HG03045 (cell line): ENCODE data around the gene TLR9.
"Not testable (repeated sequence)": the region's sequence is repeated elsewhere in the genome, so short reads cannot be mapped to it uniquely, and the experiment has no call there.

Experiments used
- ATAC-seq: cut with Tn5 transposase; IDR thresholded peaks from one replicate; pipeline ENCODE4 v1.9.1; 2021; ENCODE audit warnings: mild to moderate bottlenecking, moderate library complexity; ENCODE audit not compliant: unreplicated experiment

Gene TLR9, protein sequence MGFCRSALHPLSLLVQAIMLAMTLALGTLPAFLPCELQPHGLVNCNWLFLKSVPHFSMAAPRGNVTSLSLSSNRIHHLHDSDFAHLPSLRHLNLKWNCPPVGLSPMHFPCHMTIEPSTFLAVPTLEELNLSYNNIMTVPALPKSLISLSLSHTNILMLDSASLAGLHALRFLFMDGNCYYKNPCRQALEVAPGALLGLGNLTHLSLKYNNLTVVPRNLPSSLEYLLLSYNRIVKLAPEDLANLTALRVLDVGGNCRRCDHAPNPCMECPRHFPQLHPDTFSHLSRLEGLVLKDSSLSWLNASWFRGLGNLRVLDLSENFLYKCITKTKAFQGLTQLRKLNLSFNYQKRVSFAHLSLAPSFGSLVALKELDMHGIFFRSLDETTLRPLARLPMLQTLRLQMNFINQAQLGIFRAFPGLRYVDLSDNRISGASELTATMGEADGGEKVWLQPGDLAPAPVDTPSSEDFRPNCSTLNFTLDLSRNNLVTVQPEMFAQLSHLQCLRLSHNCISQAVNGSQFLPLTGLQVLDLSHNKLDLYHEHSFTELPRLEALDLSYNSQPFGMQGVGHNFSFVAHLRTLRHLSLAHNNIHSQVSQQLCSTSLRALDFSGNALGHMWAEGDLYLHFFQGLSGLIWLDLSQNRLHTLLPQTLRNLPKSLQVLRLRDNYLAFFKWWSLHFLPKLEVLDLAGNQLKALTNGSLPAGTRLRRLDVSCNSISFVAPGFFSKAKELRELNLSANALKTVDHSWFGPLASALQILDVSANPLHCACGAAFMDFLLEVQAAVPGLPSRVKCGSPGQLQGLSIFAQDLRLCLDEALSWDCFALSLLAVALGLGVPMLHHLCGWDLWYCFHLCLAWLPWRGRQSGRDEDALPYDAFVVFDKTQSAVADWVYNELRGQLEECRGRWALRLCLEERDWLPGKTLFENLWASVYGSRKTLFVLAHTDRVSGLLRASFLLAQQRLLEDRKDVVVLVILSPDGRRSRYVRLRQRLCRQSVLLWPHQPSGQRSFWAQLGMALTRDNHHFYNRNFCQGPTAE

DNA sequence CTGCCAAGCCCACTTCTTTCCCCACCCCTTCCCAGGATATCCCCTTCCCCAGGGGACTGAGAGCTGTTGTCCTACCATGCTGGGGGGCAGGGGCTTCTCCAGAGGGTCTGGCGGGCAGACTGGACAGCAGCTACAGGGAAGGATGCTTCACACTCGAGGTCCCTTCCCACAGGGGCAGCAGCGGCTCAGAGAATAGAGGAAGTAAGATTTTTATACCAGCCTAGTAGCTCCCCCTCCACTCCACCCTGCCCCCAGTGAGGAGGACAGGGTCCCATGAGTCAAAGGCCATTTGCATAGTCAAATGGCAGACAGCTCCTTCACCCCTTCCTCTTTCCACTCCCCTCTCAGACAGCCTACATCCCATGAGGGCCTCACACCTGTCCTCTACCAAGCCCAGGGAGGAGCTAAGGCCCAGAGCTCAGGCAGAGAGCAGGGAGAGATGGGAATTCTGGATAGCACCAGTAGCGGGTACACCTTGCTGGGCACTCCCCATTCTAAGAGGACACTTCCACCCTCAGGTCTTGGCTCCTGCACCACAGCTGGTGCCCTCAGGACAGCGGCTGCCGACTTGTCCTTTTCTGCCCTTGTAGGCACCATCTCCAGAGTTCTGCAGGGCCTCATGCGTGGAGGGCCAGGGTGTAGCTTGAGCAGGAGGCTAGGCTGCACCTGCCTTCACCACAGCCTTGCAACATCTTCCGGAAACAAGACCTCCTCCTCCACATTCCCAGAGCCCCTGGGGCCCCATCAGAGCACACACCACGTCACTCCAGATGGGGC lies at the start of gene TLR9:
Gene TLR9 (minus strand): TSS at position 194 of the 777 bp plus-strand sequence. CDS start 116 bp downstream, at position 78.
- peak; percentile 78 for ATAC-seq

DNA sequence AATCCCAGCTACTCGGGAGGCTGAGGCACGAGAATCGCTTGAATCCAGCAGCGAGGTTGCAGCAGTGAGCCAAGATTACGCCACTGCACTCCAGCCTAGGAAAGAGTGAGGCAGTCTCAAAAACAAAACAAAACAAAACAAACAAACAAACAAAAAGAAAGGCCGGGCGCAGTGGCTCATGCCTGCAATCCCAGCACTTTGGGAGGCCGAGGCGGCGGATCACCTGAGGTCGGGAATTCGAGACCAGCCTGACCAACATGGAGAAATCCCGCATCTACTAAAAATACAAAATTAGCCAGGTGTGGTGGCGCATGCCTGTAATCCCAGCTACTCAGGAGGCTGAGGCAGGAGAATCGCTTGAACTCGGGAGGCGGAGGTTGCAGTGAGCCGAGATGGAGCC lies 49.3 kb upstream of the TLR9 start:
- not testable (repeated sequence) for ATAC-seq

DNA sequence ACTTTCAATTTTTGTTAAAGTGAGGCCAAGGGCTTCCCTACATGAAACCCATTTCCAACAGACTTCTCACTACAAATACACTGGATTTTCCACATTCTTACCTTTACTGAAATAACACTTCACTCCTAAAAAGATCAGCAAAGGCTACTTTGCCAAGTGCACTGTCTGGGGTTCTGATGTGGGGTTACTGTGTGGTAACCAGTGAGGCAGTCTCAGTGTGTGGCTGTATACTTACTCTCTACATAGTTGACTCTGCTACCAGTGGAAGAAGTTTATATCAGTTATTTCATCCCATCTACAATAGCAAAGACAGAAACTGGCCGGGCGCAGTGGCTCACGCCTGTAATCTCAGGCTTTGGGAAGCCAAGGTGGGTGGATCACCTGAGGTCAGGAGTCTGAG lies 47.4 kb upstream of the TLR9 start:
- no peak for ATAC-seq

DNA sequence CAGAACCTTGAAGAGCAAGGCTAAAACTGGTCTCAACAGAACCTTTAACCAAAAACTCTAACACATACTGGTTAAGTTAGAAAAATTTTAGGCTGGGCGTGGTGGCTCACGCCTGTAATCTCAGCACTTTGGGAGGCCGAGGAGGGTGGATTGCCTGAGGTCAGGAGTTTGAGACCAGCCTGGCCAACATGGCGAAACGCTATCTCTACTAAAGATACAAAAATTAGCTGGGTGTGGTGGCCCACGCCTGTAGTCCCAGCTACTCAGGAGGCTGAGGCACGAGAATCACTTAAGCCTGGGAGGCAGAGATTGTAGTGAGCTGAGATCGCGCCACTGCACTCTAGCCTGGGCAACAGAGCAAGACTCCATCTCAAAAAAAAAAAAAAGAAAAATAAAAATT lies 46.7 kb upstream of the TLR9 start:
- not testable (repeated sequence) for ATAC-seq

DNA sequence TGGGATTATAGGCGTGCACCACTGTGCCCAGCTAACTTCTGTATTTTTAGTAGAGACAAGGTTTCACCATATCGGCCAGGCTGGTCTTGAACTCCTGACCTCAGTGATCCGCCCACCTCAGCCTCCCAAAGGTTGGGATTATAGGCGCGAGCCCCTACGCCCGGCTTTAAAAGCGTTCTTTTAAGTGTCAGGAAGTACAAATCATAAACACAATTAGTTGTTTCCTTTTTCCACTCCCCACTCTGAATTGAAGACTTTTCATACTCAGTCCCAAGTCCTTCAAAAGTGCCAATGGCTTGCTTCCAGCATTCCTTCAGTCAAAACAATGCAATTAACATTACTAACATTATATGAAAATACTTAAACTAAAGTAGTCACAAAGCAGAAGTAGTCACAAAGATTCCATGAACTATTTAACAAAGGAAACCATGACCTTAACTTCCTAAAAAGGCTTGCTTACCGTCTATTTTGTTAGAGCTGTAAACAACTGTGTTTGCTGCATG lies 44.9 kb upstream of the TLR9 start:
- ATAC-seq, result no peak

DNA sequence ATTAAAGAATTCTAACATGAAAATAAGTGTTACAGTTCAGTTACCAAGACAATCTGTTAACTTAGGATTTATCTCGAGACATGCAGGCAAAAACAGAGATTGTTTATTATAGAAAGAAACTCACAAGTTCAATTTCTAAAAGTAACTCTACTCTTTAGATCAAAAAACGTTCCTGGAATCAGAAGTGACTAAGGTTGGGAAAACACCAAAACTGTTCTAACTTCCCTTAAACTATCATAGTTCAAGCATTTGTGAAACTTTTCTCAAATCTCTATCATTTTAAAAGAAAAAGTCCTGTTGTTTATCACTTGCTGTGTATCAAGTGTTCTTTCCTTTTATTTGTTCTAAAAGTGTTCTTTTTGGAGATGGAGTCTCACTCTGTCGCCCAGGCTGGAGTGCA lies 44.3 kb upstream of the TLR9 start:
- ATAC-seq, result no peak

DNA sequence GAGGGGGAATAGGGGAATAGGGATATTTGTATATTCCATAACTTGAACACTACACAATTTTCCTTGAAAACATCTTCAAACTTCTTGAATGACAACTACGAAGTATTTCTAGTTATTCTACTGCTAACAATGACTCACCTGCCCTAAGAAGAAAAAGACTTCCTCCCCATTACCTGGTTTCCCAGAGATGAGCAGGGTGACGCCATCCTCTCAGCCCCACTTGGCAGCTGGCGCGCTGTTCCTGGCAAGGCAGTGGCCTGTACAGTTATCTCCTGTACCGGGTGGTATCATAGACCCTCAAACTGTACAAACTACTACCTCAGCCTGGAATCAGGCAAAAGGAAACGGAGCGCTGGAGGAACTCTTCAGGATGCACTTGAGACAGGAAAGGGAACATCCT lies 42.6 kb upstream of the TLR9 start:
- ATAC-seq, result no peak

DNA sequence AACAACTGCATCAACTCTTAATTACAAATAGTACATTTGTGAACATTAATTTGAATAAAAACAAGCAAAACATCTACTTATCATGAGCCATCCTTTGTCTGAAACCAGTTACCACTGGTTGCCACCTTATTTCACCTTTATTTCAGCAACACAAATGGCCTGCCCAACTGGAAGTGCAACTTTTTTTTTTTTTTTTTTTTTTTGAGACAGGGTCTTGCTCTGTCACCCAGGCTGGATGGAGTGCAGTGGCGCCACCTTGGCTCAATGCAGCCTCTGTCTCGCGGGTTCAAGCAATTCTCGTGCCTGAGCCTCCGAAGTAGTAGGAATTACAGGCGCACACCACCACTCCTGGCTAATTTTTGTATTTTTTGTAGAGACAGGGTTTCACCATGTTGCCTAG lies 39.9 kb upstream of the TLR9 start:
- no peak for ATAC-seq

DNA sequence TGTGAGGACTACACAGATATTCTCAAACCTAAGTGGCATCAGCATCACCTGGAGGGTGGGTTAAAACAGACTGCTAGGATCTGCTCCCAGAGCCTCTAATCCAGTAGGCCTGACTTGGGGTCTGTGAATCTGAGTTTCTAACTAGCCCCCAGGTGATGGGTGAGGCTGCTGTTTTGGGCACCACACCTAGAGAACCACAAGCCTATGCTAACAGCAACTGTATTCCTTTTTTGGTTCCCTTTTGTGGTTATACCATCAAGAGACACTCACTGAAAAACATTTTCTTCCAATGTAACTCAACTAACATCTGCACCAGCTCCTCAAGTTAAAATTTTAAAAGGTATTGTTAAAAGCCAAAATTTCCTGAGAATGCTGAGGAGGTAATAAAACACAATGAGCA lies 37.0 kb upstream of the TLR9 start:
- no peak for ATAC-seq

DNA sequence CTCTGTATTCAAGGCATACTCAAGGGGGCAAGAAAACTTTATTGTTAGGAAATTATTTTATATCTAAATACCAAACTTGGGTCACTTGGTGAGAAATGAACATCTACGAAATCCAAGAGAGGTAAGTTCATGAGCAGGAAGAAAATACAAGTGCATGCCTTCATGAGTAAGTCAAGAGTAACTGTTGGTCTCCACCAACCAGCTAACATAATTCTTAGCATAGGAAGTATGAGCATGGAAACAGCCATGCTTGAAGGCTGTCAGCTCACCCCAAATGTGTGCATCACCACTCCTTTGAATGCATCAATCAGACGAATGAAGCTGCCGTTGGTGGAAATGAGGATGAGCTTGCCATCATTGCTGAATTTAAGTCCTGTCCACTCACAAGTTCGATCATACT lies 34.0 kb upstream of the TLR9 start:
- ATAC-seq, result no peak

DNA sequence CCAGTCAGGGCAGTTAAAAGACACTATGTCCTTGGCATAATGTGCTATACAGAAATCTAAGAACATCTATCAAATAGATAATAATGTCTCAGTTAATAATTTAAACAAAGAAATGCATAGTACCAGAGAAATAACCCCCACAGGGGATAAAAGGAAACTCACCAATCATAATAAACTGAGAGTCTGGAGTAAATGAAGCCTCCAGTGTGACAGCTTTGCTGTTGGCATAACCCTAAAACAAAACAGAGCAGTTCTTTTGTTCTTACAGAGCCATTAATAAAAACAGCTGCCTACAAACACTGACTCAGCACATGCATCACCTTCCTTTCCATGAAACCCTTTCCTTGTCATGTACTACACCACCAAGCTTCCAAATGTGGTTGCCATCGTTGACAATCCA lies 33.6 kb upstream of the TLR9 start:
- ATAC-seq, result no peak

DNA sequence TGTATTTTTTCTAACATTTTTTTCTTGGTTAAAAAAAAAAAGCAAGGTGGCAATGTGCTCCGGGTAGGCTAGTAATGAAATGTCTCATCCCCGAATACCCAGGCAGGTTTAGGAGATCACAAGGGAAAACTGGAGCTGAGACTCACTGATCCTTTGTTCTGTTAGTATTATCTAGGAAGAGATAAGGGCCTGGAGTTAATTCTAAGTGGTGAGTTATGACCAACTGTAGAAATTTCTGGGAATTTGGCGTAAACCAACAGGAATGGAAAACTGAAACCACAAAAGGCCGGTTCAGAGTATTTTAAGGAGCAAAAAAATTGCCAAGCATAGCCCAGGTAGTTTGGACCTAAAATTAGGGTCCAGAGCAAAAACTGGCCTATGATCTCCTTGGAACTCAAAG lies 32.5 kb upstream of the TLR9 start:
- no peak for ATAC-seq

DNA sequence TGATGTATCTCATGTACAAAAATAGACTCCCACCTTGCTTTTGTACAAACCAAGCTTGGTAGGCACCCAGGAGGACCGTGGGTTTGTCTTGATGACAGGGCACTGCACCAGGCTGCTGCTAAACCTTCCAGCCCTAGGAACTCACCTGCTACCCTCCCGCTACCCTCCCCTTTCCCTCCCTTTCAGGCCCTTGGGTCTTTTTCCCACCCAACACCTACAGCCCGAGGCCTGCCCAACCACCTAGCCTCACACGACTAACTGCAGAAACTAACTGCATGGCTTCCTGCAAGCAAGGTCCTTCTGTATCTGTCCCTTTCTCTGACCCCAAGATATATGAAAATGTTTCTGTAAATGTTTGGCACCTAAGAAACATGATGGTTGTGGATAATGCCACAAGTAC lies 31.2 kb upstream of the TLR9 start:
- ATAC-seq, result no peak

DNA sequence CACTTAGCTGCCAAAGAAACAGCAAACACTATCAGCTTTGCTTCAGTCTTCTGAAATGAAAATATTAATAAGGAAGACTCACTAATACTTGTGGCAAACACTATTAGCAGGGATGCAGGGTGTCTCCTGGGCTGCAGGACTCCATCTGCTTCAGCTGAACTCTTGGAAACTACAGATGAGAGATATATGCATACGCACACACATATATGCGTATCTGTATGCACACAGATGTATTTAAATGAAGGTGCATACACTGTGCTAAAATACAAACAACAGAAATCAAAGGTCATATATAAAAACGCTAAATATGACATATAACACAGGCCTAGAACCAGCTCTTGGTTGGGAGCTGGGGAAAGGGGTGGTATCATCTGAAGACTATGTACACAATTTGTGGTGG lies 30.7 kb upstream of the TLR9 start:
- ATAC-seq, result no peak

DNA sequence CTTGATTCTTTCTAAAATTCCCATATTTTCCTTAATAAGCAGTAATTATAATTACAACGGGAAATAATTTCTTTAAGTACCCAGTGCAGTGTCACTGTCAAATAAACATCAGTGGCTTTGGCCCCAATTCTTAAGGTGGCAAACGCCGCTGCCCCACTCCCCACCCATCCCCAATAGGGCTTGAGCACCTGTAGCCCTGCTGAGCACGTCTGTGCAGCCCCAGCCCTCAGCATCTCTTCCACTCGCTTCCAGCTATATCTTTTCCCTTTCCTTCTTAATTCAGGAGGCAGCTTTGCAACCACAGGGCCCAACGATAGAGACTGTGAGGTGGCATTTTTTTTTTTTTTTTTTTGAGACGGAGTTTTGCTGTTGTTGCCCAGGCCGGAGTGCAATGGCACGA lies 29.2 kb upstream of the TLR9 start:
- ATAC-seq, result no peak

DNA sequence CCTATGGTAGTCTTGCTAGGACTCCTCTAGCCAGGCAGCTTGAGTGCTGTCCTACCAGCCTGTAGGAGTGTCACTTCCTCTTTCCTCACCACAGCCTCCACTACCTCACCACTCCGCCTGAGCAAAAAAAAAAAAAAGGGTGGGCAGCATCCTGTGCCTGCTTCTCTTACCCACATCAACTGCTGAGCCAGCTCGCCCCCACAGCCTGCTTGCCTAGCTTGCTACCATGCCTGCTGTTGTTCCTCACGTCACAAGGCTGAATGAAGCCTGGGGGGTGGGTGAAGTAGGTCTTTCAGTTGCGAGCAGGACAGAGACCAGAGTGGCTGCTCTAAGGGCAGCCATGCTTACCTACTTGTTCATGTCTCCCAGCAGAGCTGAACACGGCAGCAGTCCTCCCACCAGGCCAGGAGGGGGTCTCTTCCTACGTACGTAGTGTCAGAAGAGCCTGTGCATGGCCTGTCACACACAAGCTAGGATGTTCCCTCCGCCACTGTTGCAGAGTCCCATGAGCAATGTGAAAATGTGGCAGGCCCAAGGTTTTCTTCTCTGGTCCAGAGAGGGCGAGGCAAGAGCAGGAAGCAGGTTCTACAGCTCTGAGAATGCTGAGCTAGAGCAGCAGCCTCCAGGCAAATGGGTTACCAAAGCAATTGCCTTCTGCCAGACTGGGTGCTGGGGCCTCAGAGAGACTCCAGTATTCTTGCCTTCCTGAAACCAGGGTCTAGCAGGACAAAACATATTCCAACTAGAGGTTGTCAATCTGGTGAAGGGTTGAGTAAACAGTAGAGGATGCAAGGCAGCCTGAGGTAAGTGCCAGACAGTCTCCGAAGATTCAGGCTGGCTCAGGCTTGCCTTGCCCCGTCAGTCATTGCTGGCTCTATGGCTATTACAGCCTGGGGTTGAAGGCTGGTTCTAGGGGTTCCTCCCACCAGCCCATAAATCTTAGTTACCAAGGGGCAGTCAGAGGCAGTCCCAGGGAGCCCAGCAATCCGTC lies 28.2 kb upstream of the TLR9 start:
- peak; percentile 84 for ATAC-seq

DNA sequence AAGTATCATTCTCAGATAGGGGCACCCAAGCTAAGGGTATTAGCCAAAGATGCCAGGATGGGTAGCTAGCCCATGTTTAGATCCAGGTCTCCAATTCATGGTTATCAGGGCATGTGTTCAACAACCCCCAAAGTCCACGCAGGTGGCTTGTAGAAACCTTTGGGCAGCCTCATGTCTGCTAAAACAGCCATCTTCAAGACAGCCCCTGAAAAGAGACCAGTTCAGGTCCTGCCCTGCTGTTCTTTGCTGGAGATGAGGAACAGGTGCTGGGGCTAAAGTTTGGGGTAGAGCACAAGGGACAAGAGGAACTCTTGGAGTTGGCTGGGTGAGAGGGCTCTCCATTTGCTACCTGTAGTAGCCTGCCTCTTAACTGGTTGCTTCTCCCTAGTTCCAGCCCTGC lies 24.7 kb upstream of the TLR9 start:
- ATAC-seq, result no peak

DNA sequence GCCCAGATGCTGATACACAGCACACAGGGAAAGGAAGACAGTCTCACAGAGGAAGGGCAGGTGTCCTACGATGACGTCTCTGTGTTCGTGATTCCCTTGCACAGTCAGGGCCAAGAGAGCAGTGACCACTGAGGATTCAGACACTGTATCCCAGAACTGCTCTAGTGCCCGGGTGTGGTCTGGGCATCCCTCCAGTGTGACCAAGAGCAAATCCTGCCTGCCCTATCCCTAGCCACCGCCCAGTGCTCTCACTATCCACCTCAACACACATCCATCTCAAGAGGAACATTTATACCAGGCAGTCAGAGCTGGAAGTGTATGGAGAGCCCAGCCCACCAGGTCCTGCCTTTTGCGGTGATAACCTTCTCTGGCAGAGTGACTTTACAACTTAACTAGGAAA lies 24.2 kb upstream of the TLR9 start:
- no peak for ATAC-seq

DNA sequence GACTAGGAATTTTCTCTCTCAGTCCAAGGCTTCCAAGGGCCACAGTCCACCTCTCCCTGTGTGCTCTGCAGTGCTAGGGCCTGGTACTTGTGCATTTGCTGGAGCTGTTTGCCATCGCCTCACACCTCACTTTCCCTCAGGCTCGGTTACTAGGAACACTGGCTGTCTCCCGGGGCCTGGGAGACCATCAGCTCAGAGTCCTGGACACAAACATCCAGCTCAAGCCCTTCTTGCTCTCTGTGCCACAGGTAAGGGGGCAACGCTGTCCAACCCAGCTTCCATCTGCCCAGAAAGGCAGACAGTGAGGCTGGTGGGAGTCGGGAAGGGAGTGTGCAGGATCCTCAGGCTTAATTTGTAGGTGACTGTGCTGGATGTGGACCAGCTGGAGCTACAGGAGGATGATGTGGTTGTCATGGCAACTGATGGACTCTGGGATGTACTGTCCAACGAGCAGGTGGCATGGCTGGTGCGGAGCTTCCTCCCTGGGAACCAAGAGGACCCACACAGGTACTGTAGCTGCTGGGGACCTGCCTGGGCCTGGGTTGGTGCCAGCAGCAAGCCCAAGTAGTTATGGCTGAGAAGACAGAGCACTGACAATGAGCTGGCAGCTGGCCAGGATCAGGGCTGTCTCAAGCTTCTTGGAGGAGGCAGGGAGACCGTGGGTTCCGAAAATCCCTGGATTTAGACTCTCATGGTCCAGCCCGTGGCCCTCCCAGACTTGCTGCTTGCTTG lies 23.5 kb upstream of the TLR9 start:
- ATAC-seq, result no peak
